ENCODE data around the gene BPIFA3.
"Not testable (repeated sequence)": the region's sequence is repeated elsewhere in the genome, so short reads cannot be mapped to it uniquely, and the experiment has no call there.

DNA sequence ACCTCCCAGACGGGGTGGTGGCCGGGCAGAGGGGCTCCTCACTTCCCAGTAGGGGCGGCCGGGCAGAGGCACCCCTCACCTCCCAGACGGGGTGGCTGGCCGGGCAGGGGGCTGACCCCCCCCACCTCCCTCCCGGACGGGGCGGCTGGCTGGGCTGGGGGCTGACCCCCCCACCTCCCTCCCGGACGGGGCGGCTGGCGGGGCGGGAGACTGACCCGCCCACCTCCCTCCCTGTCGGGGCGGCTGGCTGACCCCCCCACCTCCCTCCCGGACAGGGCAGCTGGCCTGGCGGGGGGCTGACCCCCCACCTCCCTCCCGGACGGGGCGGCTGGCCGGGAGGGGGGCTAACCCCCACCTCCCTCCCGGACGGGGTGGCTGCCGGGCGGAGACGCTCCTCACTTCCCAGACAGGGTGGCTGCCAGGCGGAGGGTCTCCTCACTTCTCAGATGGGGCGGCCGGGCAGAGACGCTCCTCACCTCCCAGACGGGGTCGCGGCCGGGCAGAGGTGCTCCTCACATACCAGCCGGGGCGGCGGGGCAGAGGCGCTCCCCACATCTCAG is 32.0 kb upstream of the BPIFA3 start:
- not testable (repeated sequence) for TF ChIP-seq POLR2A (IDR thresholded peaks at IDR 0.05; ENCODE audit: low read depth); CTCF (IDR thresholded peaks at IDR 0.05); POLR2AphosphoS5 (IDR thresholded peaks at IDR 0.05); EP300 (IDR thresholded peaks at IDR 0.05)

All from esophagus muscularis mucosa (tissue), 4 donors.